ENCODE results near the gene CSHL1. TPM values are rescaled to one million over a fixed set of nuclear protein-coding genes. Genes with fewer than 3 reads are reported as not detected.

Gene CSHL1
- polyA plus RNA-seq (ENCODE audit: insufficient read length in 3 of 3) = not detected
- long read RNA-seq, donor 1 = 0 reads
- long read RNA-seq, donor 2 = 0 reads
- long read RNA-seq, donor 3, partial matches to known transcripts = 0 of 1 reads
- long read RNA-seq, donor 3, other reads (novel, unspliced or antisense) = 0 of 1 reads
- long read RNA-seq, donor 4 = 0 reads
- long read RNA-seq, donor 5 = 0 reads
- long read RNA-seq, donor 6 = 0 reads
- long read RNA-seq, donor 7 = 0 reads
- long read RNA-seq, donor 8 = 0 reads
- long read RNA-seq, donor 9, partial matches to known transcripts = 0 of 1 reads
- long read RNA-seq, donor 9, other reads (novel, unspliced or antisense) = 0 of 1 reads
- long read RNA-seq, donor 10 = 0 reads
- long read RNA-seq, donor 11 = 0 reads
- long read RNA-seq, donor 12 = 0 reads
- long read RNA-seq, donor 13 = 0 reads
- long read RNA-seq, donor 14 = 0 reads
- long read RNA-seq, donor 15 = 0 reads
- long read RNA-seq, donor 16 = 0 reads

DNA sequence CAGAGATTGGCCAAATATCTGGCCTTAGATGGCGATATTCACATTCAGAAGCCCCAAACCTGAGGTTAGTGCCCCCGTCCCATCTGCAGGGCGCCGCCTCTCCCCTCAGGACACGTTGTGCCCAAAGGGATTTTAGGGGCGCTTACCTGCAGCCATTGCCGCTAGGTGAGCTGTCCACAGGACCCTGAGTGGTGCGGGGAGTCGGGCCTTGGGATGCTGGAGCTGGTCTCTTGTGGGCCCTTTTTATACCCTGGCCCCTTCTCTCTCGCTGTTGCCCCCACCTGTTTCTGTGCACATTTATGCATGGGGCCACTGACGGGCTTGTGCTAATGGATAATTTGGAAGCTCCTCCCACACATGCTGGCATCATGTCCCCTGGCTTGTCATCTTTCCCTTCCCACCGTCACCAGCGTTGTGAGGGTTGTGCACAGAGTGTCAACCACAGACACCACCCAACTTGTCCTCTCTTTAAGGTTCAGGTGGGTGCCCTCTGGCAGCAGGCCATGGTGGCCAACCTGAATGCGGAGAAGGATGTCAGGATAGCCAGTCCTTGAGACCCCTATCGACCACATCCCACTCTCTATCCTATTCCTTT lies at the start of gene CSHL1:
Gene CSHL1, minus strand, starts transcription at position 218 of the 595 bp plus-strand sequence. Its CDS starts 62 bp downstream, at position 156.
- no peak for DNase-seq

- no peak for DNase-seq
Measured at GRCh38 chr17:63960430-63960829, 49.4 kb upstream of the CSHL1 start.

DNA sequence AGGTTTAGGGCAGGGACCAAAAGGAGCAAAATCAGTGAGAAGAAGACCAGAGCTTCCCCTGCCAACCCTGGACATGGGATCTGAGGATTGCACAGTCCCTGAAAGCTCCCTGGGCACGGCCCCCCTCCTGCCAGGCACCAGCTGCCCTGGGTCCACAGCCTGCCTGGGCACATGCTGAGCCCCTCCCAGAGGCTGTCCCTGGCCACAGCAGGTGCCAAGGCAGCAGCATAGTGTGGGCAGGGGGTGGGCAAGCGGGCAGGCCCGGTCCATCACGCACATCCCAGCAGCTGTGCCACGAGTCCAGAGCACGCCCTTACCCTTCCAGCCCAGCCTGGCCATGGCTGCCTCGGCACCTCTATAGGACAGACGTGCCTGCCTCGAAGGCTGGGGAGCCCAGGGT lies 48.9 kb upstream of the CSHL1 start:
- no peak for DNase-seq

- no peak for DNase-seq
Measured at GRCh38 chr17:63956296-63956920, 45.4 kb upstream of the CSHL1 start.

DNA sequence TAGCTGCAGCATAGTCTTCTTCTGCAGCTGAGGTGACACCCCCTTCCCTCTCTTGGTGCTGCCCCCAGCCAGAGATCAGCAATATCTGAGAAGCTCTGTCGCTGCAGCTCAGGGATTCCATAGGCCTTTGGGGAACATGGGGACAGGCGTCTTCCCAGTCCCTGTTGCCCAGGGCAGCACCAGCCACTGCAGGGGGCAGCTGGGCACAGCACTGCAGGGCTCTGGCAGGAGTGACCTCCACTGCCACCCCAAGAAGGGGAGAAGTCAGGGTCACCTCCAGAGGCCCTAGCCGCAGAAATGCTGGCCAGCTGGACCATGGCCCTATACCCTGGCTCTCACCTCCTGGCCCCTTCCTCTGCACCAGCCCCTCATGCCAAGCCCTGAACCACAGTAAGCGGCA lies 44.7 kb upstream of the CSHL1 start:
- no peak for DNase-seq

- no peak for DNase-seq
Measured at GRCh38 chr17:63955232-63955631, 44.2 kb upstream of the CSHL1 start.

GRCh38 chr17:63954402-63955063 lies 43.5 kb upstream of the CSHL1 start:
- no peak for DNase-seq

GRCh38 chr17:63950940-63951907 lies 40.2 kb upstream of the CSHL1 start:
- DNase-seq = no peak

DNA sequence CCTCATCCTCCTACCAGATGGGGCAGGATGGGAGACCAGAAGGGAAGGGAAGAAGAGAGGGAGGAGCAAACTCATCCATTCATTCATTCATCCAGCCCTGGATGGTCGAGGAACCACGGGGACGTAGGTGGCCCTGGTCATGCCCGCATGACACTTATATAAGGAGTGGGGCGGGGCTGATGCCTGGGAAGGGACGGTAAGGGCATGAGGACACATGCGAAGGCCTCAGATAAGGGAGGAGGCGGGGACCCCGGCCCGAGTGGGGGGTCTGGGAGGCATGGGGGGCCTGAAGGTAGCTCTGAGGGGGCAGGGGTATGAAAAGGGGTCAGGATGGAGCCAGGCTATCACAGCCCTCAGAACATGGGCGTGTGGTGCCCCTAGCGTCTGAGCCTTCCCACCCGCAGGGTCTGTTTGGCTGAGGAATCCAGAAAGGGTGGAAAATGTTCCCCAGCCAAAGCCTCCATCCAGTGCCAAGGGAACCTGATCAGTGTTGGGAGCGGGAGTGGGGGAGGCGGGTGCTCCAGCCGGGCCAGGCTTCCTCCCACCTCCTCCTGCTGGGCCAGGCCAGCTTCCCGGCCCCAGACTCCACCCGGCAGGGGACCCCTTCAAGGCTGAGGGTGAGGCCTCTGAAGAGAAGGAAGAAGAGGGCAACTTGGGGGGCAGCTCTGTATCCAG lies 38.7 kb upstream of the CSHL1 start:
- DNase-seq = no peak

- no peak for DNase-seq
Measured at GRCh38 chr17:63948521-63948920, 37.5 kb upstream of the CSHL1 start.

DNA sequence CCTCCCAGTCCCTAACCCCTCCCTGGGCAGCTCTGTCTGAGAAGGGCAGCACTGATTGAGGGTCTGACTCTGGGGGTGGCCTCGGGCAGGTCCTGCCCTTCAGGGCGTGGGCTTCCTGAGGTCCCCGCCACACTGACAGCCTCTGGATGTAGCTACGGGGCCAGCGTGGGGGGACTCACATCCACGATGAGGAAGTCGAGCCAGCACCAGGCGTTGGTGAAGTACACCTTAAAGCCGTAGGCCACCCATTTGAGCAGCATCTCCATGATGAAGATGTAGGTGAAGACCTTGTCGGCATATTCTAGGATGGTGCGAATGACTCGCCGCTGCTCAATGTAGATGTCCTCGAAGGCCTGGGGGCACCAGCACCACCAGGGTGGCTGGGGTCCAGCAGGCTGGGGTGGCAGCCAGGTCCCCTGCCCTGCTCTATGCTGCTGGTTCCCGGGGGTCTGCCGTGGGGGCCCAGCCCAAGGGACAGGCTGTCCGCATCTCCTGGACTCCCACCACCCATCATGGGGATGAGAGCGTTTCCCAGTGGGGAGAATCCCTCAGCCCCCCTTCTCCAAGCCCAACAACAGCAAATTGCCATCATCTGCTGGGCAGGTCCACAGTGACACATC lies 36.8 kb upstream of the CSHL1 start:
- DNase-seq = no peak

- no peak for DNase-seq
Measured at GRCh38 chr17:63946440-63947363, 35.6 kb upstream of the CSHL1 start.

DNA sequence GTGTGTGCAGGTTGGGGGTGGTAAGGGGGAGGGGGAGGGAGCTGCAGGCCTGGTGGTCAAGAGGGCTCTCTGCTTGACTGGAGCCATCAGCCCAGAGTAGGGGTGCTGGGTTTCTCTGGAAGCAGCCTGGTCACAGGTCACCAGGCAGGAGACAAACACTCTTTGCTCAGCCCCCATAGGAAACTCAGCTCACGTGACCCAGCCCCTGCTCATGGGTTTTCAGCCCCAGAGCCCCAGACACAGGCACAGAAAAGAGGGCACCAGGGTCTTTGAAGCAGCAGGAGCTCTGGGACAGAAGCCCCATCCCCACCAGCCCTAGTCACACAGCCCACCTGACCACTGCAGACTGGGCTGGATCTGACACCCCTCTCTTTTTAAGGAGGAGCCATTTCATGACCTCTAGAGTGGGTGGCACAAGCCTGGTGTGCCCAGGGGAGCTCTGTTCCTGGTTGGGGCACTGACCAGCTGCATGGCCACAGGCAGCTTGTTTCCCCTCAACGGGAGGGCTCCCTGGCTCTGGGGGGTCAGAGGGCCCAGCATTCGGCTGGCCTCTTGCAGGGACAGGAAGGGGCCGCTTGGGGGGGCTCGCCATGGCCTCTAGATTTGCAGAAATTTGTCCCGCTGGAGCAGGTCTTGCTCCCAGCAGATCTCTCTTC lies 34.9 kb upstream of the CSHL1 start:
- peak; percentile 61 for DNase-seq

DNA sequence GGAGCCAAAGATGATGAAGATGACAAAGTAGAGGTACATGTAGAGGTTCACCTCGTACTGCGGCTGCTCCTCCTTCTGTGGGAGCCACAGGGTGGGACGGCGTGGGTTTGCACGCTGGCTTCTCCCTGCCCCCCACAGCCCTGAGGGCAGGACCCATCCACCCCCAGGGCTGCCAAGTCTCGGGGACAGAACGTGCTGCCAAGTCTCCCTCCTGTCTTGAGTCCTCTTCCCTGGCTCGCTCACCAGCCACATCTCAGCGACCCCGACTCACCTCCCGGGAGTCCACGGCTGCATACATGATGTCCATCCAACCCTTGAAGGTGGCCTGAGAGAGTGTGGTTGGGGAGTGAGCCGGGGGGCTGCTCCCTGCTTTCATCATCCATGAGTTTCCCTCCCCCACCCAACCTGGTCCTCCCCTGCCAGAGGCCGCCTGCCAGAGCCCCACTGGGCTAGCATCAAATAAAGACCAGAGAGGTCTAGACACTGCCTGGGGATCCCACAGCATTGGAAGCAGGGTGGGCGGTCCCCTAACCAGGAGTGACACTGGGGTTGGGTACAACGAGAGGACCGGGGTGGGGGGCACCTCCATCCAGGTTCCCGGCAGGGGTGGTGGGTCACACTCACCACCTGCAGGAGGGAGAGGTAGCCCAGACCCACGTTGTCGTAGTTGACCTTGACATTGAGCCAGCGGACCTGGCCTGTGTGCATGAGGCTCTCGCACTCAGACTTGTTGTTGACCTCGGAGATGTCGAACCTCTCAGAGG lies 33.9 kb upstream of the CSHL1 start:
- no peak for DNase-seq

GRCh38 chr17:63943745-63944144 lies 32.7 kb upstream of the CSHL1 start:
- DNase-seq = no peak

DNA sequence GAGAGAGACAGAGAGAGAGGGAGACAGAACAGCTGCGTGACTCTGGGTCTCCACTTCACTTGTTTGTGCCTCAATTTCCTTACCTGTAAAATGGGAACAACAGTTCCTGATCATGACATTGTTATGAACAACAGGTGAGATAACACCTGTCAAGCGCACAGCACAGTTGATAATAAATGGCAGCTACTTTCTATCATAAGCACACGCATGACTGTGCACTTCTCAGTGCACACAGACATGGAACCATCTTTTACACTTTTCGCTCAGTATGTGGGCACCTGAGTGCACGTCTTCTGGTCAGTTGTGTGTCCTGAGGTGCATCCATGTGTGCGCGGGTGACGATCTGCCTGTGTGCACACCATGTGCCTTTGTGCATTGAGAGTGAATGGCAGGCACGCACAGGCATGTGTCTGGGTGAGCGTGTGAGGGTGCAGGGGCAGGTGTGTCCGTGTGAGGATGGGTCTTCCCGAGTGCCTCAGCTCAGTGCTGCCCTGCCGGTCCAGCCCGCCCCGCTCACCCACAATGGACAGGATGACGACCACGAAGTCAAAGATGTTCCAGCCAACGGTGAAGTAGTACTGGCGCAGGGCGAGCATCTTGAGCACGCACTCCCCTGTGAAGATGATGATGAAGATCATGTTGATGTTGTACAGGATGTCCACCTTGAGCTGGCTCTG lies 31.4 kb upstream of the CSHL1 start:
- no peak for DNase-seq

DNA sequence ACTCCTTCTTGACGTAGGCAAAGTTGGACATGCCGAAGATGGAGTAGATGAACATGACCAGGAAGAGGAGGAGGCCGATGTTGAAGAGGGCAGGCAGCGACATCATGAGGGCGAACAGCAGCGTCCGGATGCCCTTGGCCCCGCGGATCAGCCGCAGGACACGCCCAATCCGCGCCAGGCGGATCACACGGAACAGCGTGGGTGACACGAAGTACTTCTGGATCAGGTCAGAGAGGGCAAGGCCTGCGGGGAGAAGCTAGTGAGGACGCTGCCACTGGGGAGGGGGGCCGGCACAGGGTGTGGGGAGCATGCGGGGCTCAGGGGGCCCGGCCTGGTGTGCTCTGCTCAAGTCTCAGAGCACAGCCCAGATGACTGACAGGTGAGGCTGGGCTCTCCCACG lies 30.7 kb upstream of the CSHL1 start:
- no peak for DNase-seq
